ENCODE data around the gene METTL8.

DNA sequence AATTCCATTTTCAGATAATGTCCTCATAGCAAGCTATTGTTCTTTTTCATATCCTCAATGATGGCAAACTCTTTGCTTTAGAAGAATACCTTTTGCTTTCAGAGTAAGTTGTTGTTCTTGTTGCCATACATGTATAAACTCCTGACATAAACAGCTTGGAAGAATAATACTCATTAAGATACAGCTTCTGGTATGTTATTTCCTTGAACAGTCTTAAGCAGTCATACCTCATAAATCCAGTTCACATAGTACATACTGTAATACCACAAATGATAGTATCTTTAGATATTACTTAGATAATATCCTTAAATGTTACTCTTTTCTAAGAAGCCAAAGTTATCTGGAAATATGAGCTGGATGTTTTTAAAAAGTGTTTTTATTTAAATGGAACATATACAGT, 23.2 kb downstream of the METTL8 start:
- TF ChIP-seq, protein P1, sequence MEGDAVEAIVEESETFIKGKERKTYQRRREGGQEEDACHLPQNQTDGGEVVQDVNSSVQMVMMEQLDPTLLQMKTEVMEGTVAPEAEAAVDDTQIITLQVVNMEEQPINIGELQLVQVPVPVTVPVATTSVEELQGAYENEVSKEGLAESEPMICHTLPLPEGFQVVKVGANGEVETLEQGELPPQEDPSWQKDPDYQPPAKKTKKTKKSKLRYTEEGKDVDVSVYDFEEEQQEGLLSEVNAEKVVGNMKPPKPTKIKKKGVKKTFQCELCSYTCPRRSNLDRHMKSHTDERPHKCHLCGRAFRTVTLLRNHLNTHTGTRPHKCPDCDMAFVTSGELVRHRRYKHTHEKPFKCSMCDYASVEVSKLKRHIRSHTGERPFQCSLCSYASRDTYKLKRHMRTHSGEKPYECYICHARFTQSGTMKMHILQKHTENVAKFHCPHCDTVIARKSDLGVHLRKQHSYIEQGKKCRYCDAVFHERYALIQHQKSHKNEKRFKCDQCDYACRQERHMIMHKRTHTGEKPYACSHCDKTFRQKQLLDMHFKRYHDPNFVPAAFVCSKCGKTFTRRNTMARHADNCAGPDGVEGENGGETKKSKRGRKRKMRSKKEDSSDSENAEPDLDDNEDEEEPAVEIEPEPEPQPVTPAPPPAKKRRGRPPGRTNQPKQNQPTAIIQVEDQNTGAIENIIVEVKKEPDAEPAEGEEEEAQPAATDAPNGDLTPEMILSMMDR (IDR thresholded peaks at IDR 0.05; ENCODE audit: insufficient read depth, low read length, poor library complexity, severe bottlenecking): no peak
- TF ChIP-seq EZH2phosphoT487 (conservative IDR thresholded peaks at IDR 0.05; ENCODE audit: low read length): no peak
